GM19043 (cell line): Measurements from ENCODE around the gene SPRED3.
"Not testable (repeated sequence)": the region's sequence is repeated elsewhere in the genome, so short reads cannot be mapped to it uniquely, and the experiment has no call there.

Source experiments
- ATAC-seq: cut with Tn5 transposase; IDR thresholded peaks from one replicate; pipeline ENCODE4 v1.9.1; 2021; ENCODE audit warnings: low read depth; ENCODE audit not compliant: unreplicated experiment

Gene SPRED3

GRCh38 chr19:38388349-38389100 is at the start of gene SPRED3:
TSS of gene SPRED3 (plus strand) at chr19:38388697. CDS start at chr19:38390303, 1,606 bp downstream.
- no peak for ATAC-seq

- ATAC-seq = not testable (repeated sequence)
These were observed 49.5 kb upstream of the SPRED3 start for GRCh38 chr19:38339011-38339410.

- no peak for ATAC-seq
These were observed 47.6 kb upstream of the SPRED3 start for GRCh38 chr19:38340927-38341326.

- ATAC-seq = no peak
These were observed 41.7 kb upstream of the SPRED3 start for GRCh38 chr19:38346837-38347236.

- ATAC-seq = no peak
These were observed 37.6 kb upstream of the SPRED3 start for GRCh38 chr19:38350883-38351282.

GRCh38 chr19:38351865-38352395 is 36.6 kb upstream of the SPRED3 start:
- no peak for ATAC-seq

GRCh38 chr19:38352611-38353010 is 35.9 kb upstream of the SPRED3 start:
- ATAC-seq = no peak

- no peak for ATAC-seq
These were observed 32.5 kb upstream of the SPRED3 start for GRCh38 chr19:38355728-38356725.

GRCh38 chr19:38358071-38358470 is 30.4 kb upstream of the SPRED3 start:
- no peak for ATAC-seq

GRCh38 chr19:38359242-38360021 is 29.1 kb upstream of the SPRED3 start:
- ATAC-seq = no peak

GRCh38 chr19:38360351-38360750 is 28.1 kb upstream of the SPRED3 start:
- no peak for ATAC-seq

GRCh38 chr19:38360839-38361631 is 27.5 kb upstream of the SPRED3 start:
- ATAC-seq = no peak

GRCh38 chr19:38361633-38362075 is 26.8 kb upstream of the SPRED3 start:
- ATAC-seq = no peak

- no peak for ATAC-seq
These were observed 26.2 kb upstream of the SPRED3 start for GRCh38 chr19:38362076-38362945.

GRCh38 chr19:38362946-38363688 is 25.4 kb upstream of the SPRED3 start:
- not testable (repeated sequence) for ATAC-seq

- no peak for ATAC-seq
These were observed 21.5 kb upstream of the SPRED3 start for GRCh38 chr19:38367041-38367440.

GRCh38 chr19:38369584-38369983 is 18.9 kb upstream of the SPRED3 start:
- ATAC-seq = no peak

GRCh38 chr19:38370299-38370698 is 18.2 kb upstream of the SPRED3 start:
- no peak for ATAC-seq
